WI38 (cell line): ENCODE data around the gene RFX5.

ENCODE experiments used
- H3K4me3 ChIP-seq: 2 replicates; pipeline ENCODE4 v1.5.1; 2011; ENCODE audit warnings: low read depth, mild to moderate bottlenecking, control low read depth, low read length
- CTCF ChIP-seq: IDR thresholded peaks from 2 replicates; pipeline ENCODE4 v1.5.1; 2012; ENCODE audit warnings: low read depth, mild to moderate bottlenecking, control low read depth, low read length

Gene RFX5

GRCh38 chr1:151342021-151342420 is 5.0 kb downstream of the RFX5 start:
- no peak overlapping the region for H3K4me3 ChIP-seq
- no peak for TF ChIP-seq CTCF

GRCh38 chr1:151340870-151341754 is 5.9 kb downstream of the RFX5 start:
- H3K4me3 ChIP-seq, result no peak overlapping the region
- TF ChIP-seq CTCF, result peak; percentile 39

- TF ChIP-seq CTCF, result no peak
- no peak overlapping the region for H3K4me3 ChIP-seq
These were observed 10.5 kb downstream of the RFX5 start for GRCh38 chr1:151336556-151336955.

GRCh38 chr1:151334822-151335221 is 12.2 kb downstream of the RFX5 start:
- no peak for TF ChIP-seq CTCF
- no peak overlapping the region for H3K4me3 ChIP-seq

GRCh38 chr1:151327903-151328674 is 19.0 kb downstream of the RFX5 start:
- no peak for TF ChIP-seq CTCF
- peak overlapping the region; percentile 62 for H3K4me3 ChIP-seq

GRCh38 chr1:151327223-151327902 is 19.7 kb downstream of the RFX5 start, which contains the start of gene PI4KB:
TSS of gene PI4KB (minus strand) at chr1:151327416. CDS start at chr1:151316481, 10,935 bp downstream.
- TF ChIP-seq CTCF, result no peak
- peak within 1 kb of the TSS; percentile 62 for H3K4me3 ChIP-seq
